PC-9 (cell line): ENCODE results near the gene C3orf70. TPM values are rescaled to one million over a fixed set of nuclear protein-coding genes. Genes with fewer than 3 reads are reported as not detected.

Source experiments
- BruUV-seq: library from RNA; stranded (reverse); fragments of 400-500 nt; replicated peaks from 2 replicates; lab custom pipeline; 2021; lab: Mats Ljungman, UMichigan
- CTCF ChIA-PET: fragments of 300-600 bp; sonication (Branson Sonifier 250); formaldehyde crosslinking; loops from one replicate; lab custom pipeline; 2022; ENCODE audit warnings: antibody characterized with exemption; lab: Charles Lee
- POLR2A ChIA-PET: fragments of 300-600 bp; sonication (Branson Sonifier 250); formaldehyde crosslinking; loops from one replicate; lab custom pipeline; 2022; ENCODE audit warnings: antibody characterized with exemption; ENCODE audit not compliant: unreplicated experiment; lab: Charles Lee
- DNase-seq, 2 experiments: peaks; one replicate each; pipeline versions ENCODE4 v3.0.0 to v3.0.0-alpha.2; 2015 to 2022; ENCODE audit warnings: mixed read lengths in 1 of 2
- H2AFZ ChIP-seq: fragments of 200-600 bp; sonication (generic); 2 replicates; pipeline ENCODE4 v1.8.1; 2017; ENCODE audit warnings: antibody characterized with exemption
- H3F3A ChIP-seq: fragments of 200-600 bp; sonication (generic); 2 replicates; pipeline ENCODE4 v1.8.1; 2017; ENCODE audit warnings: antibody characterized with exemption, mild to moderate bottlenecking, low read depth; ENCODE audit not compliant: insufficient read depth
- H3K27ac ChIP-seq: fragments of 200-600 bp; sonication (generic); 2 replicates; pipeline ENCODE4 v1.6.1; 2016; ENCODE audit warnings: mixed run types
- H3K27me3 ChIP-seq: fragments of 200-600 bp; sonication (generic); 2 replicates; pipeline ENCODE4 v1.6.1; 2016; ENCODE audit warnings: low read depth, mixed run types; ENCODE audit not compliant: insufficient read depth
- H3K36me3 ChIP-seq: fragments of 200-600 bp; sonication (generic); 2 replicates; pipeline ENCODE4 v1.6.1; 2016; ENCODE audit warnings: low read depth, mixed run types
- H3K4me1 ChIP-seq: fragments of 200-600 bp; sonication (generic); replicated peaks from 2 replicates; pipeline ENCODE4 v1.6.1; 2016; ENCODE audit warnings: mixed run types; ENCODE audit not compliant: insufficient read depth
- H3K4me2 ChIP-seq: fragments of 200-600 bp; sonication (generic); 2 replicates; pipeline ENCODE4 v1.6.1; 2017; ENCODE audit warnings: mixed run types
- H3K4me3 ChIP-seq: fragments of 200-600 bp; sonication (generic); 2 replicates; pipeline ENCODE4 v1.6.1; 2016; ENCODE audit warnings: mixed run types
- H3K79me2 ChIP-seq: fragments of 200-600 bp; sonication (generic); 2 replicates; pipeline ENCODE4 v1.6.1; 2017; ENCODE audit warnings: low read depth, mixed run types
- H3K9me2 ChIP-seq: fragments of 200-600 bp; sonication (generic); 2 replicates; pipeline ENCODE4 v1.8.1; 2017; ENCODE audit warnings: mild to moderate bottlenecking; ENCODE audit not compliant: insufficient read depth
- H3K9me3 ChIP-seq: fragments of 200-600 bp; sonication (generic); 2 replicates; pipeline ENCODE4 v1.8.1; 2016; ENCODE audit warnings: low read depth; ENCODE audit not compliant: insufficient read depth
- H4K20me1 ChIP-seq: fragments of 200-600 bp; sonication (generic); 2 replicates; pipeline ENCODE4 v1.8.1; 2017; ENCODE audit not compliant: insufficient read depth
- EZH2 ChIP-seq: fragments of 200-600 bp; sonication (generic); IDR thresholded peaks from 2 replicates; pipeline ENCODE4 v1.8.0; 2017; ENCODE audit warnings: antibody characterized with exemption, low read depth
- intact Hi-C: fragments of 100-400 bp; cut with micrococcal nuclease; formaldehyde crosslinking; loops from one replicate; pipeline ENCODE4 v1.10.0; 2022; ENCODE audit not compliant: unreplicated experiment
- total RNA-seq: library from RNA; stranded (reverse); gene quantifications from 2 replicates; pipeline ENCODE4 v1.2.3, GENCODE V29; 2021
- TF ChIP-seq, protein P1 (sequence below): fragments of 200-600 bp; sonication (generic); conservative IDR thresholded peaks from 2 replicates; pipeline ENCODE4 v1.6.1; 2017; ENCODE audit warnings: mixed run types, antibody characterized with exemption, mild to moderate bottlenecking, moderate library complexity

Gene C3orf70
- total RNA-seq, 1 experiment from 2014 or later, result not detected

DNA sequence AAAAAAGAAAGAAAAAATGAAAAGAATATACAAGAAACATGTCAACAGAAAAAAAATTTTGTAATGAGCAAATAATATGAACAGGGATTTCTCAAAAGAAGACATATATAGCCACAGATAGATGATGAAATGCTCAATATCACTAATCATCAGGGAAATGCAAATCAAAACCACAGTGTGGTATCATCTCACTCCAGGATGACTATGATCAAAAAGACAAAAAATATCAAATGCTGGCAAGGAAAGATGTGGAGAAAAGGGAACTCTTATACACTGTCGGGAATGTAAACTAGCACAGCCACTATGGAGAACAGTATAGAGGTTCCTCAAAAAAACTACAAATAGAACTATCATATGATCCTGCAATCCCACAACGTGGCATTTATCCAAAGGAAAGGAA, 94.1 kb downstream of the C3orf70 start:
- no TSS peak for BruUV-seq
- H2AFZ ChIP-seq, result no peak overlapping the region
- H3F3A ChIP-seq, result no peaks in the 10 kb centered on the region
- H3K79me2 ChIP-seq, result no peaks in the 10 kb centered on the region
- DNase-seq, result no peak
- peaks cover 19% of the 10 kb centered on the region for H3K9me3 ChIP-seq
- no peaks in the 10 kb centered on the region for H3K4me1 ChIP-seq
- no peak for TF ChIP-seq EZH2
- TF ChIP-seq, protein P1, sequence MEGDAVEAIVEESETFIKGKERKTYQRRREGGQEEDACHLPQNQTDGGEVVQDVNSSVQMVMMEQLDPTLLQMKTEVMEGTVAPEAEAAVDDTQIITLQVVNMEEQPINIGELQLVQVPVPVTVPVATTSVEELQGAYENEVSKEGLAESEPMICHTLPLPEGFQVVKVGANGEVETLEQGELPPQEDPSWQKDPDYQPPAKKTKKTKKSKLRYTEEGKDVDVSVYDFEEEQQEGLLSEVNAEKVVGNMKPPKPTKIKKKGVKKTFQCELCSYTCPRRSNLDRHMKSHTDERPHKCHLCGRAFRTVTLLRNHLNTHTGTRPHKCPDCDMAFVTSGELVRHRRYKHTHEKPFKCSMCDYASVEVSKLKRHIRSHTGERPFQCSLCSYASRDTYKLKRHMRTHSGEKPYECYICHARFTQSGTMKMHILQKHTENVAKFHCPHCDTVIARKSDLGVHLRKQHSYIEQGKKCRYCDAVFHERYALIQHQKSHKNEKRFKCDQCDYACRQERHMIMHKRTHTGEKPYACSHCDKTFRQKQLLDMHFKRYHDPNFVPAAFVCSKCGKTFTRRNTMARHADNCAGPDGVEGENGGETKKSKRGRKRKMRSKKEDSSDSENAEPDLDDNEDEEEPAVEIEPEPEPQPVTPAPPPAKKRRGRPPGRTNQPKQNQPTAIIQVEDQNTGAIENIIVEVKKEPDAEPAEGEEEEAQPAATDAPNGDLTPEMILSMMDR, result no peak
- POLR2A ChIA-PET, result no interaction called here
- intact Hi-C loops, result no loop called here
- CTCF ChIA-PET, result no interaction called here
- H3K36me3 ChIP-seq, result no peaks in the 10 kb centered on the region
- H3K27me3 ChIP-seq, result no peaks in the 10 kb centered on the region
- H3K27ac ChIP-seq, result no peak overlapping the region
- H3K9me2 ChIP-seq, result no peaks in the 10 kb centered on the region
- no peaks in the 10 kb centered on the region for H4K20me1 ChIP-seq
- no peak overlapping the region for H3K4me2 ChIP-seq
- no peak overlapping the region for H3K4me3 ChIP-seq

DNA sequence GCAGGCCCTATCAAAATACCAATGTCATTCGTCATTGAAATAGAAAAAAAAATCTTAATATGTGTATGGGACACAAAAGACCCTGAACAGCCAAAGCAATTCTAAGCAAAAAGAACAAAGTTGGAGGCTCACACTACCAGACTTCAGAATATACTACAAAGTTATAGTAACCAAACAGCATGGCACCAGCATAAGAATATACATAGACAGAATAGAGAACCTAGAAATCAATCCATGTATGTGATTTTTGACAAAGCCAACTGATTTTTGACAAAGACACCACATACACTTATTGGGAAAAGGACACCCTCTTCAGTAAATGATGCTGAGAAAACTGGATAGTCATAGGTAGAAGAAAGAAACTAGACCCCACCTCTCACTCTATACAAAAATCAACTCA, 95.0 kb downstream of the C3orf70 start:
- DNase-seq, result no peak
- Histone ChIP-seq H4K20me1 (no peaks in the 10 kb centered on the region), H3K4me1 (no peaks in the 10 kb centered on the region), H3K4me2 (no peak overlapping the region), H3K27me3 (no peaks in the 10 kb centered on the region), H3F3A (no peaks in the 10 kb centered on the region), H3K9me2 (no peaks in the 10 kb centered on the region), H3K79me2 (no peaks in the 10 kb centered on the region), H2AFZ (no peak overlapping the region), H3K27ac (no peak overlapping the region), H3K9me3 (peaks cover 19% of the 10 kb centered on the region), H3K4me3 (no peak overlapping the region), H3K36me3 (no peaks in the 10 kb centered on the region)
- intact Hi-C loops, result no loop called here
- BruUV-seq, result no TSS peak
- TF ChIP-seq, protein P1, result no peak
- TF ChIP-seq EZH2, result no peak
- POLR2A ChIA-PET, result no interaction called here
- CTCF ChIA-PET, result no interaction called here

DNA sequence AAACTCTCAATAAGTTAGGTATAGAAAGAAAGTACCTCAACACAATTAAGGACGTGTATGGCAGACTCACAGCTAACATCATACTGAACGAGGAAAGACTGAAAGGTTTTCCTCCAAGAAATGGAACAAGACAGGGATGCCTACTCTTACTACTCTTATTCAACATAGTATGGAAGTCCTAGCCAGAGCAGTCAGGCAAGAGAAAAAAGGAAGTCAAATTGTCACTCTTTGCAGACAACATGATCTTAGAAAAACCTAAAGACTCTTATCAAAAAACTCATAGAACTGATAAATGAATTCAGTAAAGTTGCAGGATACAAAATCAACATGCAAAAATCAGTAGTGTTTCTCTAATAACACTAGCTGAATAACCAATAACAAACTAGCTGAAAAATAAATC, 96.0 kb downstream of the C3orf70 start:
- H3K36me3 ChIP-seq, result no peaks in the 10 kb centered on the region
- no peaks in the 10 kb centered on the region for H3K9me2 ChIP-seq
- CTCF ChIA-PET, result no interaction called here
- POLR2A ChIA-PET, result no interaction called here
- no peak overlapping the region for H3K4me3 ChIP-seq
- no peak overlapping the region for H2AFZ ChIP-seq
- H3K27ac ChIP-seq, result no peak overlapping the region
- no peak for DNase-seq
- H3K27me3 ChIP-seq, result no peaks in the 10 kb centered on the region
- no peaks in the 10 kb centered on the region for H3K4me1 ChIP-seq
- peaks cover 19% of the 10 kb centered on the region for H3K9me3 ChIP-seq
- no peaks in the 10 kb centered on the region for H3F3A ChIP-seq
- intact Hi-C loops, result no loop called here
- no TSS peak for BruUV-seq
- no peak for TF ChIP-seq EZH2
- TF ChIP-seq, protein P1, result no peak
- no peaks in the 10 kb centered on the region for H4K20me1 ChIP-seq
- no peak overlapping the region for H3K4me2 ChIP-seq
- no peaks in the 10 kb centered on the region for H3K79me2 ChIP-seq
